HTR-8/SVneo (cell line): ENCODE data around the gene TAS1R1.
"Not testable (repeated sequence)": the region's sequence is repeated elsewhere in the genome, so short reads cannot be mapped to it uniquely, and the experiment has no call there.

Experiments
- DNase-seq: peaks from one replicate; pipeline ENCODE4 v3.0.0; 2011; ENCODE audit warnings: low spot score, mixed read lengths; ENCODE audit not compliant: insufficient read length
- FAIRE-seq: peaks from 2 replicates; lab custom pipeline; 2011; peaks lifted over from hg19 to GRCh38; lab: Jason Lieb, UNC

Gene TAS1R1

GRCh38 chr1:6587261-6588005 is 32.3 kb downstream of the TAS1R1 start:
- FAIRE-seq = no peak
- DNase-seq = no peak

DNA sequence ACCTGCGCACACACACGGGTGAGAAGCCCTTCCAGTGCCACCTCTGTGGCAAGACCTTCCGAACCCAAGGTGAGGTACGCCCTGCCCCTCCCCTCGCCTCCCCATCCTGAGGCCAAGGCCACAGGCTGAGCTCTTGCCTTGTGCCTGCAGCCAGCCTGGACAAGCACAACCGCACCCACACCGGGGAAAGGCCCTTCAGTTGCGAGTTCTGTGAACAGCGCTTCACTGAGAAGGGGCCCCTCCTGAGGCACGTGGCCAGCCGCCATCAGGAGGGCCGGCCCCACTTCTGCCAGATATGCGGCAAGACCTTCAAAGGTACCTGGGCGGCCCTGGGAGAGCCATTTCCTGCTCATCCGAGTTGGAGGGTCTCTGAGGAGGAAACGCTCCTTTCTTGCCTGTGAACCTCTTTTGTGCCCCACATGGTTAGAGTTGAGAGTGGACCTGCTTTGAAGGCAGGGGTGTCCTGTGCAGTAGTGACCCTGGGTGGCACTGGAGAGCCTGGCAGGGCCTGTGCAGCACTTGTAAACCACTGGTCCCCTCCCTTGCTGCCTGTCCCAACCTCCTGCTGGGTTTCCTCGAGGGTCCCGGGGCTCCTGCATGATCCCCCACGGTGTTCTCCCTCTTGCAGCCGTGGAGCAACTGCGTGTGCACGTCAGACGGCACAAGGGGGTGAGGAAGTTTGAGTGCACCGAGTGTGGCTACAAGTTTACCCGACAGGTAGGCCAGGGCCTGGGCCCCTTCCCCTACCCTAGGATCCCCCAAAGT is 33.2 kb downstream of the TAS1R1 start:
- DNase-seq = no peak
- no peak for FAIRE-seq

DNA sequence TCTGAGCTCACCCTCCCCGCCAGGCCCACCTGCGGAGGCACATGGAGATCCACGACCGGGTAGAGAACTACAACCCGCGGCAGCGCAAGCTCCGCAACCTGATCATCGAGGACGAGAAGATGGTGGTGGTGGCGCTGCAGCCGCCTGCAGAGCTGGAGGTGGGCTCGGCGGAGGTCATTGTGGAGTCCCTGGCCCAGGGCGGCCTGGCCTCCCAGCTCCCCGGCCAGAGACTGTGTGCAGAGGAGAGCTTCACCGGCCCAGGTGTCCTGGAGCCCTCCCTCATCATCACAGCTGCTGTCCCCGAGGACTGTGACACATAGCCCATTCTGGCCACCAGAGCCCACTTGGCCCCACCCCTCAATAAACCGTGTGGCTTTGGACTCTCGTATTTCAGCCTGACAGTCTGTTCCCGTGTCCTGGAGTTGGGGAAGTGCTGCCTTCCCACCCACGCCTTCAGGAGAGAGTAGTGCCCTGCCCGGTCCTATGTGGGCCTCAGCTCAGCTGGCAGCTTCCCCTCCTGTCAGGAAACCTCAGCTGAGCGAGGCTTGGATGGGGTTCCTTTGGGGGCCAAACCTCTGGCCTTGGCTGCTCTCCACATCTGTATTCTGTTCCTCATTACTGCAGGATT is 33.9 kb downstream of the TAS1R1 start:
- FAIRE-seq (no peak), DNase-seq (no peak)

DNA sequence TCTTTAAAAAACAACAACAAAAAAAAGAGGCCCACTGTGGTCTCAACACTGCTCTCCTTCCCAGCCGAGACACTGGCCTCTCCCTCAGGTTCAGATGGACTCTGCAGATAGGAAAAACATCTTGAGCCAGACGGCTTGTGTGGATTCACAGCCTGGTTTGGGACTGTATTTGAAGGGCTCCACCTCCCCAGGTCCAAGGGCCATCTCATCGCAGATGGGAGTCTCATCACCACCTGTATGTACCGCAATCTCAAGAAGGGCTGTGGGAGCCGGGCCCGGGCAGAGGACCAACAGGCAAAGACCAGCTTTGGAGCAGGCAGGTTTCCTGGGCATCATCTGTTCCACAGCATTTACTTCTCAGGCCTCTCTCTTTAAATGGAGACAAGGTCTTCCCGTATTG is 34.9 kb downstream of the TAS1R1 start:
- DNase-seq (no peak), FAIRE-seq (no peak)

DNA sequence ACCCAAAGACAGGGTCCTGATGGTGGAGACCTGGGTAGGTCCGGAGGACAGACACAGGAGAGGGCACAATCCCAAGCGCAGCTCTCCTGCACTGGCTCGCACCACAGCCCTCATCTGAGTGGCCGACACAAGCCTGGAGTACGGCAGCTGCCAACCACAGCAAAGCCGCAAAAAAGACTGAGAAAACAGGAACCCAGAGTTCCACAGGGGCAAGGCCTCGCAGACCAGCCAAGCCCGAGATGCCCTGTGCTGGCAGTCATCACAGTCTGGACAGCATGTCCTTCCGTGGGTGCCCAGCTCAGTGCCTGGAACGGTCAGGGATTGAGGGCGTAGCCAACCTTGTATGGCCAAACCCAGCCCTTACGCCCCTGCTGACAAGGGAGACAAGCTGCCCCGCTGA is 36.1 kb downstream of the TAS1R1 start:
- FAIRE-seq (no peak), DNase-seq (no peak)

GRCh38 chr1:6591644-6592043 is 36.5 kb downstream of the TAS1R1 start:
- DNase-seq (no peak), FAIRE-seq (no peak)

- no peak for FAIRE-seq
Observed at GRCh38 chr1:6592441-6592840, 37.3 kb downstream of the TAS1R1 start.

DNA sequence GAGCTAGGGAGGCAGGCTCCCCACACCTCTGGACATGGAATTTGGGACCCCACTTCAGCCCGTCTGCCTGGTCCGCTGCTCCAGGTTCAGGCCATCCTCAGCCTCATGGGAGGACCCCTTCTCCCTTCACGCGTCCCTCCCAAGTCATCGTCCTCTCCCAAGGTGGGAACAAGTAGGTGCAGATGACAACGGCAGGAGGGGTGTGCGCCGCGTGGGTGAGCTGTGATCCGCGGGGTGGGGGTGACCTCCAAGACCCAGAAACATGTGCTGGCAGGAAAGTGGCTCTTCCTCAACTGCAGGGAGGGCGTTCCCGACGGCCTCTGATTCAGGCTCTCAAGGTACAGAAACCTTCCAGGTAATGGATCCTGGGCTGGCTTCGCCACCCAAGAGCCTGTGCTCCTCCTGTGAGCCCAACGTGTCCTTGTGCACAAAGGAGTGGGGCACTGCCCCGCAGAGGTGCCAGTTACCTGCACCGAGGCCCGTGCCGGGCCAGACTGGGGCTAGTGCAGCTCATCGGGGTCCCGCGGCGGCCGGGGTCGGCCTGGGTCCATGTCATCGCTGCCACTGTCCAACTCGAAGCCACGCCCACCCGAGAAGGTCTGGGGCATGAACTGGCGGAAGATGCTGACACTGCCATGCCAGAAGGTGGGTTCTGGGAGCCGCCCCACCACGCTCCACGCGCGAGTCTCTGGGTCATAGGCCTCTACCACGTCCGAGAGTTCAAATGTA is 37.9 kb downstream of the TAS1R1 start:
- DNase-seq (no peak), FAIRE-seq (no peak)

More at GRCh38 chr1:6592441-6592840, 37.3 kb downstream of the TAS1R1 start:
- DNase-seq = no peak

DNA sequence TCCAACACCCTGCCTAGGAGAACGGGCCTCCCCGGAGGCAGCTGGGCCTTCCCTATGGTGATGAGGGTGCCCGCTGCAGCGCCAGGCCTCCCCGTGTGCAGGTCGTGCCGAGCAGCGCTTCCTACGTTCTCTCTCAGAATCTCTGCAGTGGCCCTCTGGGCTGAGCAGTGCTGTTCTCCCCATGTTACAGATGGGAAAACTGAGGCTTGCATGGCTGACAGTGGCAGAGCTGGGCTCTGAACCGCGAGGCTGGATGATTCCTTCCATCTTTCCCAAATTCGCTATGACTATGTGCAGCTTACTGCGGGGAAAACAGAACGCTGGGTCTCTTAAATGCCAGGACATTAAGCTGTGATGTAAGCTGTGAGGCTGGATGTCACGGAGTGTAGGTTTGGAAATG is 38.7 kb downstream of the TAS1R1 start:
- FAIRE-seq (no peak), DNase-seq (no peak)

GRCh38 chr1:6594977-6595740 is 40.1 kb downstream of the TAS1R1 start:
- no peak for FAIRE-seq
- DNase-seq = no peak

DNA sequence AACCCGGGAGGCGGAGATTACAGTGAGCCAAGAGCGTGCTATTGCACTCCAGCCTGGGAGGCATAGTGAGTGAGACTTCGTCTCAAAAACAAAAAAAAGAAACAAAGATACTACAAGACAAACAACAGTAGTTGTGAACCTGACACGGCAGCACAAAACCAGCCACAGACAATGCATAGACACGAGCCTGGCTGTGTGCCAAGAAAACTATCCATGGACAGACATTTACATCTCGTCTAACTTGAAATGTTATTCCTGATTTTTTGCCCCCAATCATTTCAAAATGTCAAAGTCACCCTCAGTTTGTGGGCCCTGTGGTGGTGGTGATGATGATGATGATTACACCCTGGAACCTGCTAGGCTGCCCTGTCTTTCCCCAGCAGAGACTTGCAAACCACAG is 41.2 kb downstream of the TAS1R1 start:
- no peak for DNase-seq
- no peak for FAIRE-seq

GRCh38 chr1:6596886-6597776 is 42.0 kb downstream of the TAS1R1 start:
- FAIRE-seq = no peak

GRCh38 chr1:6597777-6598131 is 42.6 kb downstream of the TAS1R1 start:
- no peak for FAIRE-seq
- no peak for DNase-seq

More at GRCh38 chr1:6596886-6597776, 42.0 kb downstream of the TAS1R1 start:
- no peak for DNase-seq

DNA sequence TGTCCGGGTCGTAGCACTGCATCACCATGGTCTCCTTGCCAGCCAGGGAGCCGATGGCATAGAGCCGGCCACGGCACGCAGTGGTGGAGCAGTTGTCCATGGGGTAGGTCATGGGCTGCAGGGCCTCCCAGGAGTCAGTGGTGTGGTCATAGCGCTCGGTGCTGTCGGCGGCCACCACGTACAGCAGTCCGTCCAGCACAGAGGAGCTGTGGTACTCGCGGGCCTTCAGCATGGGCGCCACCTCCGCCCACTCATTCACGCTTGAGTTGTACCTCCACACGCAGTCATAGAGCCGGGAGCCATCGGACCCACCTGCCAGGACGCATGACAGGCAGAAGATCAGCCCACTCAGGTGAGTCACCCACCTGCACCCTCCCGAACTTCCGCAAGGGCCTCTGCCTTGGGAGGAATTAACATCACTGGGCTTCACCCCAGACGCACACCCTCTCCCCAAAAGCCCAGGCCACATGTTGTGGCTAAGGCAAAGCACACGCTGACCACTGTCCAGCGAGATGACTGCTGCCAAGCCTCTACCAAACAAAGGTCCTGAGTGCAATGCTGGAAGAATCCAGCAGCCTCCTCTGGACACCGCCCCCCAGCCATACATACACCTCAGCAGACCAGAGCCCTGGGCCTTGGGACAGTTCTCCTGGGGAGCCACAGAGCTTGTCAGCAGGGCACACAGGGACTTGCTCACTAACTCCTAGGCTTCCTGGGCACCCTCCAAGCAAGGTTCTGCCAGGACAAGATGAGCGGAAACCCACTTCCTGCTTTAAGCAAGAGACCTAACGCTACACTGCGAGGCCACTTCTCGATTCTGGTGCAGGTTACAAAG is 44.3 kb downstream of the TAS1R1 start:
- DNase-seq (no peak), FAIRE-seq (no peak)

DNA sequence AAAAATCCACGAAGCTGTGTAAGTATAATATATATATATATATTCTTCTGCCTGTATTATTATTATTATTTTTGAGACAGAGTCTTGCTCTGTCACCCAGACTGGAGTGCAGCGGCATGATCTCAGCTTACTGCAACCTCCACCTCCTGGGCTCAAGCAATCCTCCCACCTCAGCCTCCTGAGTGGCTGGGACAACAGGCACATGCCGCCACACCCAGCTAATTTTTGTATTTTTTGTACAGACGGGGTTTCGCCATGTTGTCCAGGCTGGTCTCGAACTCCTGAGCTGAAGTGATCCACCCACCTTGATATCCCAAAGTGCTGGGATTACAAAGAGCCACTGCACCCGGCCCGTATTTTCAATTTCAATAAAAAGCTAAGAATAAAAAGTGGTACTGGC is 44.9 kb downstream of the TAS1R1 start:
- not testable (repeated sequence) for FAIRE-seq, DNase-seq

- no peak for FAIRE-seq
- no peak for DNase-seq
Observed at GRCh38 chr1:6600410-6601048, 45.4 kb downstream of the TAS1R1 start.

- FAIRE-seq (no peak), DNase-seq (no peak)
Observed at GRCh38 chr1:6601049-6601922, 46.2 kb downstream of the TAS1R1 start.
